Right lobe of liver (tissue), 4 donors: ENCODE data around the gene CSNK2B.

Experiments
- CTCF ChIP-seq, 4 donors: fragments of 200-600 bp in 3 of 4; fragments of 450-650 bp in 1 of 4; IDR thresholded peaks; one replicate each; pipeline versions ENCODE4 v1.5.1 to v1.8.0; 2016 to 2022; ENCODE audit warnings: antibody characterized with exemption in 4 of 4, mild to moderate bottlenecking in 2 of 4
- POLR2A ChIP-seq: fragments of 450-650 bp; IDR thresholded peaks from one replicate; pipeline ENCODE4 v1.6.1; 2017; ENCODE audit warnings: antibody characterized with exemption, mild to moderate bottlenecking
- donor health status: DM: no; HTN: no; CAD: no.
- donor health status: DM: no; HTN: no; CAD: no.
- donor health status: DM: no; HTN: yes; CAD: no.

- TF ChIP-seq CTCF (IDR thresholded peaks at IDR 0.05) (no peak), POLR2A (no peak)
These were observed 28.9 kb upstream of the CSNK2B start for GRCh38 chr6:31636698-31637596.
